DMS153 treated with DMSO at 0.1 percent for 48 hours (cell line): ENCODE data around the gene PPP2R3B.
"Not testable (repeated sequence)": the region's sequence is repeated elsewhere in the genome, so short reads cannot be mapped to it uniquely, and the experiment has no call there.

Source experiments
- DNase-seq: peaks from one replicate; lab custom pipeline; 2025; ENCODE audit not compliant: unreplicated experiment; lab: John Stamatoyannopoulos, UW

PPP2R3B gene

GRCh38 chrX:307261-308111 is 79.2 kb downstream of the PPP2R3B start:
- DNase-seq, result no peak

DNA sequence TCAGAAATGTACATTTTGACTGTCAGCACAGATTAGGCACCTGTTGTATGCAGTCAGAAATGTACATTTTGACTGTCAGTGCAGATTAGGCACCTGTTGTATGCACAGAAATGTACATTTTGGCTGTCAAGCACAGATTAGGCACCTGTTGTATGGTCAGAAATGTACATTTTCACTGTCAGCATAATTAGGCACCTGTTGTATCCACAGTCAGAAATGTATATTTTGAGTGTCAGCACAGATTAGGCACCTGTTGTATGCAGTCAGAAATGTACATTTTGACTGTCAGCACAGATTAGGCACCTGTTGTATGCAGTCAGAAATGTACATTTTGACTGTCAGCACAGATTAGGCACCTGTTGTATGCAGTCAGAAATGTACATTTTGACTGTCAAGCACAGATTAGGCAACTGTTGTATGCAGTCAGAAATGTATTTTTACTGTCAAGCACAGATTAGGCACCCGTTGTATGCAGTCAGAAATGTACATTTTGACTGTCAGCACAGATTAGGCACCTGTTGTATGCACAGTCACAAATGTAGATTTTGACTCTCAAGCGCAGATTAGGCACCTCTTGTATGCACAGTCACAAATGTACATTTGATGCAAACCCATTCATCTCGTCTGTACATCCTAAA is 80.0 kb downstream of the PPP2R3B start:
- DNase-seq, result not testable (repeated sequence)

- not testable (repeated sequence) for DNase-seq
These were observed 80.7 kb downstream of the PPP2R3B start for GRCh38 chrX:305781-306613.

DNA sequence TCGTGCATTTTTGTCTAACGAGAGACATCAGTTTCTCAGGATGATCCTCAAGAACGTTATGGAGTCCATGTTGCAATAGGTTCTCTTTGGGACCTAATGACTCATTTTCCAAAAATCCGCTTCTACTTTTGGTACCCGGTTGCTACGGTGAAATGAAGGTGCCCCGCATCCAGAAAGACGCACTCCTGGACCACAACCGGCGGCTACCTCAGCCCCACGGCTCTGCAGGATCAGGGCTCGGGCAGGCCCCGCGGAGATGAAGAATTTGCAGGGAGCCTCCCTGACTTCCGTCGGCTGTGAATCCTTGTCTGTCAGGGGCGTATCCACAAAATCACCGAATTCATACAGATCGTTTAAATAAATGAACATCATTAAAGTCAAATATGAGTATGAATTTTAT is 83.7 kb downstream of the PPP2R3B start:
- no peak for DNase-seq

DNA sequence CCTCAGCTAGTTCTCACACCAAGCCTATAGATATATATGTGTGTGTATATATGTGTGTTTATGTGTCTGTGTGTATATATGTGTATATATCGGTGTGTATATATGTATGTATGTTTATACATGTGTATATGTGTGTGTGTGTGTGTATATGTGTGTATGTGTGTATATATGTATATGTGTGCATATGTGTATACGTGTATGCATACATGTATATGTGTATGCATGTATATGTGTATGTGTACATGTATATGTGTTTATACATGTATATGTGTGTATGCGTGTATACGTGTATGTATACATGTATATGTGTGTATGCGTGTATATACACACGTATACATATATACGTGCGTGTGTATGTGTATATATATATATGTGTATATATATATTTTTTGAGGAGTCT is 86.4 kb downstream of the PPP2R3B start:
- no peak for DNase-seq

GRCh38 chrX:298993-299392 is 87.7 kb downstream of the PPP2R3B start:
- no peak for DNase-seq

GRCh38 chrX:295136-295535 is 91.6 kb downstream of the PPP2R3B start:
- DNase-seq, result no peak

- DNase-seq, result no peak
These were observed 93.5 kb downstream of the PPP2R3B start for GRCh38 chrX:292900-293897.

DNA sequence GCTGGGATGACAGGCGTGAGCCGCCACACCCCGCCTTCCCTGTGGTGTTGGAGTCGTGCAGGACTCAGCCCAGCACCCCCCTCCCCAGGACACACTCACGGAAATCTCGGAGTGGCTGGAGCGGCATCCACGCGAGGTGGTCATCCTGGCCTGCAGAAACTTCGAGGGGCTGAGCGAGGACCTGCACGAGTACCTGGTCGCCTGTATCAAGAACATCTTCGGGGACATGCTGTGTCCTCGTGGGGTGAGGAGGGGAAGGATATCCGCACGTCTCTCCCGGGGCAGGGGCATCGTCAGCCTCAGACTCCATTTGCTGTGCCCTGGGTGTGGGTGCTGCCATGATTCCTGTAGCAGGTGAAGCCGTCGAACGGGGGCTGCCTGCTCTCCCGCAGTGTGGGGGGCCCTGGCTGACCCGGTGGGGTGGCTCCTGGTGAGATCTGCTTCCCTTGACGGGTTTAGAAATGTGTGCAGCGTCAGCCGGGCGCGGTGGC is 95.3 kb downstream of the PPP2R3B start:
- no peak for DNase-seq

- no peak for DNase-seq
These were observed 96.1 kb downstream of the PPP2R3B start for GRCh38 chrX:290476-291166.

DNA sequence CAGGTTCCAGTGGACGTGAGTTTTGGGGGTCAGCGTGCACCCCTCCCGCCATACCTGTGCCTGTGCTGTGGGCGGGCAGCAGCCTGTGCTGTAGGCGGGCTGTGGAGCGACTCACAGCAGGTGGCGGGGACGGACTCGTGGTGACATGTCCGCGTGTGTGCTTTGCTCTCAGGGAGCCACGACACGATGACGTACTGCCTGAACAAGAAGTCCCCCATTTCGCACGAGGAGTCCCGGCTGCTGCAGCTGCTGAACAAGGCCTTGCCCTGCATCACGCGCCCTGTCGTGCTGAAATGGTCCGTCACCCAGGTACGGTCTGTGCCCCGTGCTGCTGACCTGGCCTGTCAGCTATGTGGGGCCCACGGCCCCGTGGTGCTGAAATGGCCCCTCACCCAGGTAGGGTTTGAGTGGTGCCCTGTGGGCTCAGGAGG is 98.1 kb downstream of the PPP2R3B start:
- DNase-seq, result no peak

DNA sequence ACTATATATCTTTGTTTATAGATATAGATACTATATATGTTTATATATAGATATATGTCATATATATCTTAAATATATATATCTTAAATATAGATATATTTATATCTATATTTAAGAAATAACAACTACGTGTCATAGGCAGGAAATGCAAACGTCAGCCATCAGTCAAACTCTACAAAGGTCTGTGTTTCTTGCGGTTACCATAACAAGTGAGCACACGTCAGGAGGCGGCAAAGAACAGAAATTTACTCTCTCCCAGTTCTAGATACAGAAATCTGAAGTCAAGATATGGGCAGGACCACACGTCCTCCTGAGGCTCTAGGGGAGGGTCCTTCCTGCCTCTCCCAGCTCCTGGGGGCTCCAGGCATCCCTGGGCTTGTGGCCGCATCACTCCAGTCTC is 99.0 kb downstream of the PPP2R3B start:
- DNase-seq, result no peak

DNA sequence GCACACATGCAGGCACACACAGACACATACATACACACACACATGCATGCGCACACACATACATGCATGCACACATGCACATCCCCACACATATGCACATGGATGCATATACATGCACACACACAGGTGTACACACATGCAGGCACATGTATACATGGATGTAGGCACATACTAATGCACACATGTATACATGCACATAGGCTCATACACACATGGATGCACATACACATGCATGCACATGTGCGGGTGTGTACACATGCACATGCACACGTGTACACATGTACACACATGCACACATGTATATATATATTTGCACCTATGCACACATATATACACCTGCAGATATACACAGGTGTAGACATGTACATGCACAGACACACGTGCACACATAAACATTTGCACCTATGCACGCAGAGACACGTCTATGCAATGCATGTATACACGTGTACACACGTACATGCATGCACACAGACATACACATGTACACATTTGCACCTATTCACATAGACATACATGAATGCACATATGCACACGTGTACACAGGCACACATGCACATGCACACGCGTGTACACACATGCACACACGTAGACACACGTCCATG is 101.5 kb downstream of the PPP2R3B start:
- no peak for DNase-seq
